ENCODE data around the gene SLC15A4. TPM values are rescaled to one million over a fixed set of nuclear protein-coding genes. Genes with fewer than 3 reads are reported as not detected.
A peak's percentile ranks its signal among the peaks of the same experiment; 100 is the strongest.

SLC15A4 gene
- total RNA-seq, 2 donors from 2014 or later: 33.5 to 51.5 TPM

- Histone ChIP-seq H3K4me1 (replicated peaks) (no peaks in the 10 kb centered on the region), H3K36me3 (no peaks in the 10 kb centered on the region), H3K4me3 (no peak overlapping the region), H3K27me3 (replicated peaks; ENCODE audit: insufficient read depth) (peaks cover 13% of the 10 kb centered on the region), H3K27ac (no peak overlapping the region), H3K9me3 (no peaks in the 10 kb centered on the region)
- no peak for DNase-seq (ENCODE audit: low spot score)
- TF ChIP-seq POLR2AphosphoS5 (IDR thresholded peaks at IDR 0.05): no peak
- no peak for TF ChIP-seq CTCF (IDR thresholded peaks at IDR 0.05)
- no peak for TF ChIP-seq POLR2A (IDR thresholded peaks at IDR 0.05)
- 78% methylated on average over 9 of the region's 9 CpGs for WGBS
- intact Hi-C loops (cut with DNase I): no loop called here
Observed at GRCh38 chr12:128857133-128857763, 33.5 kb upstream of the SLC15A4 start.

- 95% methylated on average over 7 of the region's 7 CpGs for WGBS
- Histone ChIP-seq H3K27me3 (replicated peaks; ENCODE audit: insufficient read depth) (peaks cover 13% of the 10 kb centered on the region), H3K4me3 (no peak overlapping the region), H3K9me3 (no peaks in the 10 kb centered on the region), H3K27ac (no peak overlapping the region), H3K36me3 (no peaks in the 10 kb centered on the region), H3K4me1 (replicated peaks) (no peaks in the 10 kb centered on the region)
- intact Hi-C loops (cut with DNase I): no loop called here
- TF ChIP-seq POLR2AphosphoS5 (IDR thresholded peaks at IDR 0.05) (no peak), POLR2A (IDR thresholded peaks at IDR 0.05) (no peak), CTCF (IDR thresholded peaks at IDR 0.05) (no peak)
- DNase-seq (ENCODE audit: low spot score): no peak
Observed at GRCh38 chr12:128856791-128857078, 33.0 kb upstream of the SLC15A4 start.

GRCh38 chr12:128856035-128856790, 32.5 kb upstream of the SLC15A4 start:
- TF ChIP-seq POLR2AphosphoS5 (IDR thresholded peaks at IDR 0.05): no peak
- TF ChIP-seq POLR2A (IDR thresholded peaks at IDR 0.05): no peak
- no peak for TF ChIP-seq CTCF (IDR thresholded peaks at IDR 0.05)
- WGBS: 92% methylated on average over 9 of the region's 9 CpGs
- Histone ChIP-seq H3K4me3 (no peak overlapping the region), H3K4me1 (replicated peaks) (no peaks in the 10 kb centered on the region), H3K36me3 (no peaks in the 10 kb centered on the region), H3K9me3 (no peaks in the 10 kb centered on the region), H3K27ac (no peak overlapping the region), H3K27me3 (replicated peaks; ENCODE audit: insufficient read depth) (peaks cover 13% of the 10 kb centered on the region)
- intact Hi-C loops (cut with DNase I): no loop called here
- no peak for DNase-seq (ENCODE audit: low spot score)

GRCh38 chr12:128853600-128854197, 29.9 kb upstream of the SLC15A4 start:
- H3K27me3 ChIP-seq (replicated peaks; ENCODE audit: insufficient read depth): peaks cover 13% of the 10 kb centered on the region

More at GRCh38 chr12:128853600-128854197, 29.9 kb upstream of the SLC15A4 start:
- intact Hi-C loops (cut with DNase I): no loop called here
- TF ChIP-seq CTCF (IDR thresholded peaks at IDR 0.05) (no peak), POLR2A (IDR thresholded peaks at IDR 0.05) (no peak), POLR2AphosphoS5 (IDR thresholded peaks at IDR 0.05) (no peak)
- H3K4me3 ChIP-seq: peak overlapping the region in 1 of 2 donors; percentile 13
- H3K9me3 ChIP-seq: no peaks in the 10 kb centered on the region
- 2% methylated on average over 55 of the region's 74 CpGs for WGBS
- H3K36me3 ChIP-seq: no peaks in the 10 kb centered on the region
- no peaks in the 10 kb centered on the region for H3K4me1 ChIP-seq (replicated peaks)
- DNase-seq (ENCODE audit: low spot score): no peak
- no peak overlapping the region for H3K27ac ChIP-seq

Measured in prostate gland (tissue), 2 donors.